ENCODE data around the gene PLCB1.

GRCh38 chr20:8724884-8725283 lies 592.8 kb downstream of the PLCB1 start:
- TF ChIP-seq EZH2 (IDR thresholded peaks at IDR 0.05; ENCODE audit: borderline replicate concordance) (no peak), CTCF (IDR thresholded peaks at IDR 0.05; ENCODE audit: poor library complexity) (no peak)

Data from hepatocyte (in vitro differentiated cells).